GM19452 (cell line): ENCODE results near the gene SH3PXD2A.

Experiments
- ATAC-seq: cut with Tn5 transposase; IDR thresholded peaks from one replicate; pipeline ENCODE4 v1.9.1; 2021; ENCODE audit not compliant: unreplicated experiment

SH3PXD2A gene

GRCh38 chr10:103834436-103835095 lies 20.8 kb downstream of the SH3PXD2A start:
- no peak for ATAC-seq

GRCh38 chr10:103833731-103834365 lies 21.5 kb downstream of the SH3PXD2A start:
- no peak for ATAC-seq

- no peak for ATAC-seq
These were observed 22.6 kb downstream of the SH3PXD2A start for GRCh38 chr10:103832806-103833205.

- no peak for ATAC-seq
These were observed 25.4 kb downstream of the SH3PXD2A start for GRCh38 chr10:103829838-103830465.

- ATAC-seq, result no peak
These were observed 26.1 kb downstream of the SH3PXD2A start for GRCh38 chr10:103829278-103829677.

- ATAC-seq, result no peak
These were observed 26.7 kb downstream of the SH3PXD2A start for GRCh38 chr10:103828587-103829197.

- ATAC-seq, result no peak
These were observed 27.3 kb downstream of the SH3PXD2A start for GRCh38 chr10:103828107-103828506.

GRCh38 chr10:103826885-103827284 lies 28.5 kb downstream of the SH3PXD2A start:
- no peak for ATAC-seq

- no peak for ATAC-seq
These were observed 31.1 kb downstream of the SH3PXD2A start for GRCh38 chr10:103824281-103824680.

GRCh38 chr10:103823706-103824272 lies 31.6 kb downstream of the SH3PXD2A start:
- ATAC-seq, result no peak

DNA sequence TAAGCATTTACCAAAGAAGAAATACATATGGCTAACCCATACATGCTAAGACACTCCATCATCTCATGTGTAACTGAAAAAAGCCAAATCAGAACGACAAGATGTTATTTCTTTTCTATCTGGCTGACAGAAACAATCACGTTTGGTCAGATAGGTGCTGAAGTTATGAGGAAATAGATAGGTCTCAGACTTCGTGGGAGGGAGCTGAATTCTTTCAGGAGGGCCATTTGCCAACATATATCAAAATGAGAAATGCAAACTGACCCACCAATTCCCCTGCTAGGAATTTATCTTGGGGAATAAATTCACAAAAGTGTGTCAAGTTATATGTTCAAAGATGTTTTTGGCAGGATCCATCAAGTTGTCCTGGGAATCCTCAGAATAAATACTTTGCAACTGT lies 32.6 kb downstream of the SH3PXD2A start:
- no peak for ATAC-seq

GRCh38 chr10:103822107-103822716 lies 33.2 kb downstream of the SH3PXD2A start:
- ATAC-seq, result no peak

DNA sequence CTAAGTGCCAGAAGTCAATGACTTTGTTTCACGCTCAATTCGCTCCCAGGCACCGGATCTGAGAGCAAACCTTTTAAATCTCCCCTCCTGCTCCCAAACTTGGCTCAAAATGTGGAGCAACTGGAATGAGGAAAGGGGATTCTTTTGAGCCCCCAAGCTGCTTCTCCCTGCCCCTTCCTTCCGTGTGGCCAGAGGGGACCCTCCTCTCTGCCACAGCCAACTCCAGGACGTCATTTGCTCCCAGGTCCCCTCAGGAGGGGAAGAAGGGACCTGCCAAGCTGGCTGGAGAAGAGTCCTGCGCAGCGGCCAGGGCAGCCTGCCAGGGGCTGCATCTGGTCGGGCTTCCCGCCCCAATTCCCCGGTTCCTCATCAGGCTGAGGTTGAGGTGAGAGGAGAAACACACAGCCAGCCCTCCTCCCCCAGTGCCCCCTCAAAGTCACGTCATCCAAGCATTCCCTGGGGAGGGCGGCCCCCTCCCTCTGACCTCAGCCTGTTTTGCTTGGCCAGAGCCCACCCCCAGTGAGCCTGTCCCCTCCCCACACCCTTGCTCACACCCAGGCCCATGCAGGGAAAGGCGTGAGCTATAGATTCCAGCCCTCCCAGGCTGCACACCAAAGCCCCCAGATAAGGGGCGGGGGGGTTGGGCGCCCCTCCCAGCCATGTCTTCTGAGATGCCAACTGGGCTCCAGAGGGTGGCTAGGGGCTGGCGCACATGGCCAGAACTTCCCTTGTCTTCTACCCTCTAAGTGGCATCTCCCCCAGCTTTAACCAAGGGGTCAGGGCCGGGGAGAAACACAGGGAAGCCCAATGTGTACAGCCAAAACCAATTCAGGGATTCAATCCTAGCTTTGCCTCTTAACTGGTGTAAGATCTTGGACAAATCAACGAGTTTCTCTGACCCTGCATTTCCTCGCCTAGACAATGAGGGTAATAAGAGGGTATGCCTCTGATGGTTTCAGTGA lies 35.0 kb downstream of the SH3PXD2A start:
- no peak for ATAC-seq

DNA sequence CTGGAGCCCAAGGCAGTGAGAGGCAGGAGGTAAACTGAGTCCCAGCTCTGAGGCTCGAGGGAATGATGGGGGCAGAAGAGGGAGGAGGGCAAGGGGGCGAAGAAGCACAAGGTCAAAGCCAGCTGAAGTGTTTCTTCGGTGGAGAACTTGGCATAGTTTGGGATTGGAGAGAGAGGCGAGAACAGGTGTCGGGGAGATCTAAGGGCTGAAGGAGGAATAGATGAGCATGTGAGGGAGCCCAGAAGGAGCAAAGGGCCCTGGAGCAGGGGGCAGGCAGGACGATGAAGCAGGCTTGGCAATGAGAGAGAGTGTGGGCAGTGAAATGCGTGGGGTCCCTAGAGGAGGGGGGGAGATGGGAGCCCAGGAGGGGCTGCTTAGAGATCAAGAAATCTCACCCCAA lies 35.9 kb downstream of the SH3PXD2A start:
- no peak for ATAC-seq

DNA sequence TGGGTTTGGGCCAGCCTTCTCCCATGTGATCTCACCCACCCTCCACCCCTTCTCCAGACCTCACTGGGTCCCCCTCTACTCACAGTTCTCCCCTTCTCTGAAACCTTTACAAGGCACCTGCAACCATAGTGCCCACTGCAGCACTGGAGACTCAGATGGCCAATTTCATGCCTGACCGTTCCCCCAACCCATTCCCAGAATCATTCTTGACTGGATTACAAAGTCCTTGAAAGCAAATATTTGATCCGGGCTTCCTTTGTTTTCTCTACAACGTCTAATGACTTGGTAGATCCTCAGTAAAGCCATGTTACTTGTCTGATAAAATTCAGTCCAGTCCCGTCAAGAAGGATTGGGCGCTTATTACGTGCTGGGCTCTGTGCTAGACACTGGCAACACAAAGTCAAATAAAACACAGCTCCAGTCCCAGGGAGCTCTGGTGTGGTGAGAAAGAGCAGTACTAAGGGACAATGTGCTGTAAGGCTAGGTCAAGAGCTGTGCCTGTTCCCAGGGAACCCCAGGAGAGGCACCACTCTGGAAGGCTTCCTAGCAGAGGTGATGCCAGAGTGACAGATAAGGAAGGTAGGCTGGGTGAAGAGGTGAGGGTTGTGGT lies 36.5 kb downstream of the SH3PXD2A start:
- ATAC-seq, result no peak

GRCh38 chr10:103818105-103818504 lies 37.3 kb downstream of the SH3PXD2A start:
- ATAC-seq, result no peak

DNA sequence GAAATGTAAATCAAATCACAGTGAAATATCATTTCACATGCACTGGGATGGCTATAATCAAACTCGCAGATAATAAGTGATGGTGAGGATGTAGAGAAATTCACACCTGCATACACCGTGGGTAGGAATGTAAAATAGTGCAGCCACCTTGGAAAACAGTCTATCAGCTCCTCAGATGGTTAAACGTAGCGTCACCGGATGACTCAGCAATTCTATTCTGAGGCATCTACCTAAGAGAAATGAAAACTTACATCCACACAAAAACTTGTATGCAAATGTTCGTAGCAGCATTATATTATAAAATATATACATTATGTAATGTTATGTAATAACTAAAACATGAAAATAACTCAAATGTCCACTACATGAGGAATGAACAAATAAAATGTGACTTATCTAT lies 38.9 kb downstream of the SH3PXD2A start:
- no peak for ATAC-seq

GRCh38 chr10:103814626-103815370 lies 40.6 kb downstream of the SH3PXD2A start:
- no peak for ATAC-seq

DNA sequence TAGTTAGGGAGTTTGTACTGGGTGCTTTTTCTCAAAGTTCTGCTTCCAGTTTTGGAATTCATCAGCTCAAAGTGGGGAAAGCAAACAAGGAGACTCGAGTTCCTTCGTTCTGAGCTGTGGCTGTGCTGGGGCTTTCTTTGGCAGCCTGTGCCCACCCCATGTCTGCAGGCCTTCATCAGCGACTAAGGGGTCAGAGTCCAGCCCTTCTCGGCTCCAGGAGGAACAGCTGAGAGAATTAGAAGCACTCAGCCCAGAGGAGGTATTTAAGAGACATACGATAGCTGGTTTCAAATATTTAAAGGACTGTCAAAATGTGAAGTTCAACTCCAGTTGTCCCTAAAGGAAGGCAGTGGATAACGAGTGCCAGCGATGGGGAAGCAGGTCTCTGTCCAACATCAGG lies 41.3 kb downstream of the SH3PXD2A start:
- ATAC-seq, result no peak
